NT2/D1 (cell line): ENCODE results near the gene CXCR6.

Experiments used
- YY1 ChIP-seq: IDR thresholded peaks from 2 replicates; pipeline ENCODE4 v1.6.1; 2011; ENCODE audit not compliant: insufficient read length, insufficient read depth
- ZNF274 ChIP-seq: IDR thresholded peaks from 2 replicates; pipeline ENCODE4 v1.6.1; 2011; ENCODE audit warnings: mild to moderate bottlenecking, low read depth, low read length

DNA sequence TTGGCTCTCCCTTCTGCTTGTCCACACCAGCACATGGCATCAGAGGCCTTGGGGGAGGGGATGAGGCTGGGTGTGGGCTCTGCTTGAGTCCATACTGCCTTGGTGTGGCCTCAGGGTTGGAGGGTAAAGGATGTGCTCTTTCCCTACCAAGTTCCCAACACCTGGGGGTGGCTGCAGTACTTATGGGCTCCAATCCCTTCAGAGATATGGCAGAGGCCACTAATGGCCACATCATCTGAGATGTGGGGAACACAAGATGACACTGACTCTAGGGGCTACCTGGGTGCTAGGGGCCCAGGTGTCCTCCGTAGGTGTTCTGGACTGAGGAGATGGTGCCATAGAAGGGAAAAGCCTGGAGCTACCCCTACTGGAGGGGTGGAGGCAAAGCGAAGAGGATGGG lies 6.9 kb downstream of the CXCR6 start:
- TF ChIP-seq YY1 = no peak
- no peak for TF ChIP-seq ZNF274
